ENCODE results near the gene BLTP3B. TPM values are rescaled to one million over a fixed set of nuclear protein-coding genes. Genes with fewer than 3 reads are reported as not detected.

The BLTP3B gene
- polyA plus RNA-seq, 1 donor: 15.1 TPM

DNA sequence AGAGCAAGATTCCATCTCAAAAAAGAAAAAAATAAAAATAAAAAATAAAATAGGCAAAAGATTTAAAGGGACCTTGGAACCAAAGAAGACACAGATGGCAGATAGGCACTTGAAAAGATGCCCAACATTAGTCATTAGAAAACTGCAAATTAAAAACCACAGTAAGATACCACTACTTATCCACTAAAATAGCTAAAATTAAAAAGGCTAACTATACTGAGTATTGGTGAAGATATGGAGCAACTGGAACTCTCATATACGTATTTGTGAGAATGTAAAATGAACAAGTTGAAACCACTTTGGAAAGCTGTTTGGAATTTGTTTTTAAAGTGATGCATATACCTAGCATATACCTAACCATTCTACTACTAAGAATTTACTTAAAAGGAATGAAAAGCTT, 22.3 kb downstream of the BLTP3B start:
- no peak for DNase-seq (ENCODE audit: low read depth)

DNA sequence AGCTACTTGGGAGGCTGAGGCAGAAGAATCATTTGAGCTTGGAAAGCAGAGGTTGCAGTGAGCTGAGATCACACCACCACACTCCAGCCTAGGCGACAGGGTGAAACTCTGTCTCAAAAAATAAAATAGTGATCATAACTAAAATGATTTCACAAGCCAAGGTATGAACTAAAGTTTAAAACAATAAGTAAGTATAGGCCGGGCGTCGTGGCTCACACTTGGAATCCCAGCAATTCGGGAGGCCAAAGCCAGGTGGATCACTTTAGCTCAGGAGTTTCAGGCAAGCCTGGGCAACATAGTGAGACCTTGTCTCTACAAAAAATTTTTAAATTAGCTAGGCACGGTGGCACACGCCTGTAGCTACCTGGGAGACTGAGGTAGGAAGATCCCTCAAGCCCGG, 27.4 kb downstream of the BLTP3B start:
- DNase-seq (ENCODE audit: low read depth): no peak

DNA sequence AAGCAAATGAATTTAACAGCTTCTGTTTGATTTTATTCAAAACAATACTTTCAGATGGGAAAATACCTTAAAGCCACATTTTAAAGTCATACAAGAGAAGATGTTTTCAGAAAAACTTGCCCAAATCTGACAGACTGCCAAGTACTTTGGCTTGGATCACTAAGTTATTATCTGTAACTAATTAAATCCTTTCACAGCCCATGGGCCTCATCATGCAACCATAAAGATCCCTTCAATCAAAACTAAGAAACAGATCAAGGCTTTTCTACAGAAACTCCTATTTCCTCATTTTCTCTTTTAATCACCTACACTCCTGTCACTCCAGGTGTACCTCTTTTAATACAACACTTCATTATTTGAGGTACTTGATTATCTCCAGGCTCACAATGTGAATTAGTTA, 28.1 kb downstream of the BLTP3B start:
- DNase-seq (ENCODE audit: low read depth): no peak

- DNase-seq (ENCODE audit: low read depth): no peak
Measured at GRCh38 chr12:100110276-100110675, 32.4 kb downstream of the BLTP3B start.

DNA sequence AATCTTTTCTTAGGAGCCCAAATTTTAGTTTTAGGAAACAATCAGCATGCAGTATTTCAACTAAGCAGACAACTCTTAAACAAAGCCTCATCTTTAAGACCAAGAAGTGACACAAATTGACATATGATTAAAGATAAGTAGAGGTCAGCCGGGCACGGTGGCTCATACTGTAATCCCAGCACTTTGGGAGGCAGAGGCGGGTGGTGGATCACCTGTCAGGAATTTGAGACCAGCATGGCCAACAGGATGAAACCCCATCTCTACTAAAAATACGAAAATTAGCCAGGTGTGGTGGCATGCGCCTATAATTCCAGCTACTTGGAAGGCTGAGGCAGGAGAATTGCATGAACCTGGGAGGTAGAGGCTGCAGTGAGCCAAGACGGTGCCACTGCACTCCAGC, 35.8 kb downstream of the BLTP3B start:
- DNase-seq (ENCODE audit: low read depth): no peak

GRCh38 chr12:100105661-100106060, 37.0 kb downstream of the BLTP3B start:
- no peak for DNase-seq (ENCODE audit: low read depth)

DNA sequence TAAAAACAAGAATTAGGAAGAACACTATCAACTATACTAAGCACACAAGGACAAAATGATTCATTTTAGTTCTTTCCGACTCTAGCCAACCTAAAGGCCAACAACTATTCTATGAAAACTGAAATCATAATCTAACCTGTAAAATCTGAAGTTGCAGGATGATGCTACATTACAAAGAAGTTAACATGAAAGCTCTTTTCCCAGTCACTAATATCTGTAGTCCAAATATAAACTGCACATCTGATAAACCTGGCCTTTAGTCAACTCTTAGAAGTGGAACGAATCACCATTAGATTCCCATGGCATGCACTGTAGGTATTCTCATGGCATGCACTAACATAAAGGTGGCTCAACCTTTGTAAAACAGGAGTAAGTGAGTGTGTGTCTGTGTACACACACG, 41.7 kb downstream of the BLTP3B start:
- no peak for DNase-seq (ENCODE audit: low read depth)

Other genes starting within 250 kb of the BLTP3B start
- gene ANKS1B, start 157.9 kb downstream of the BLTP3B start, polyA plus RNA-seq (ENCODE audit: insufficient read length): 2.3 TPM
- gene ACTR6, start 57.9 kb upstream of the BLTP3B start, polyA plus RNA-seq (ENCODE audit: insufficient read length): 18.1 TPM
- 1.0 TPM for gene DEPDC4, start 124.2 kb upstream of the BLTP3B start, polyA plus RNA-seq (ENCODE audit: insufficient read length)
- 31.1 TPM for gene SCYL2, start 124.3 kb upstream of the BLTP3B start, polyA plus RNA-seq (ENCODE audit: insufficient read length)
- gene SLC17A8, start 214.2 kb upstream of the BLTP3B start, polyA plus RNA-seq (ENCODE audit: insufficient read length): 0.06 TPM